ENCODE measurements around the gene AVPR2.
A peak's percentile ranks its signal among the peaks of the same experiment; 100 is the strongest.

AVPR2 gene

GRCh38 chrX:153886915-153887314, 17.6 kb upstream of the AVPR2 start:
- no peak for DNase-seq

GRCh38 chrX:153887385-153887784, 17.1 kb upstream of the AVPR2 start:
- DNase-seq = no peak

GRCh38 chrX:153888344-153888743, 16.1 kb upstream of the AVPR2 start:
- no peak for DNase-seq

DNA sequence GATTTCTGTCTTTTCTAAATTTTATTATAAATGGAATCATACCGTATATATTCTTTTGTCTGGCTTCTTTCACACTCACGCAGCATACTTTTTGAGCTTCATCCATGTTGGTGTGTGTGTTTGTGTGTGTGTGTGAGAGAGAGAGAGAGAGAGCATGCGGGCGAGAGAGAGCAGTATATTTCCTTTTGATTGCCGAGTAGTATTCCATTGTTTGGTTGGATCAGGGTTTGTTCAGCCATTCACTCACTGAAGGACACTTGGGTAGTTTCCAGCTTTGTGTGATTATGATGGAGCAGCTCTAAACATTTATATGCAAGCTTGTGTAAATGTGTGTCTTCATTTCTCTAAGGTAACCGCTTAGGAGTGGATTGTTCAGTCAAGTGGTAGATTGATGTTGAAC, 15.3 kb upstream of the AVPR2 start:
- DNase-seq = no peak

DNA sequence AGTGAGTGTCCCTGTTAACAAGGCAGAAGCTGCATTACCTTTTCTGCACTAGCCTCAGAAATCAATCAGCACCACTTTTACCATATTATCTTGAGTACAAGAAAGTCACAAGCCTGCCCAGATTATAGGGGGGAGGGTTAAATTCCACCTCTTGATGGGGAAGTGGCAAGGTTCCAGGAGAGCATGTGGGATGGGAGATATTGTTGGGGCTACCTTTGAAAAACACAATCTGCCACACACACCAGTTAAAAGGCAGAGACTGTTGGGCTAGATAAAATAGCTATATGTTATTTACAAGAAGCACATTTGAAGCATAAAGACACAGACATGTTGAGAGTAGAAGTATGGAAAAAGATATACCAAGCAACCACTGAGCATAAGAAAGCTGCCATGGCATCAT, 6.6 kb upstream of the AVPR2 start:
- no peak for DNase-seq

GRCh38 chrX:153900831-153901752, 3.4 kb upstream of the AVPR2 start:
- peak; percentile 55 for DNase-seq

GRCh38 chrX:153901753-153902140, 2.7 kb upstream of the AVPR2 start:
- DNase-seq = no peak

- no peak for DNase-seq
Measured at GRCh38 chrX:153902385-153902784, 2.1 kb upstream of the AVPR2 start.

DNA sequence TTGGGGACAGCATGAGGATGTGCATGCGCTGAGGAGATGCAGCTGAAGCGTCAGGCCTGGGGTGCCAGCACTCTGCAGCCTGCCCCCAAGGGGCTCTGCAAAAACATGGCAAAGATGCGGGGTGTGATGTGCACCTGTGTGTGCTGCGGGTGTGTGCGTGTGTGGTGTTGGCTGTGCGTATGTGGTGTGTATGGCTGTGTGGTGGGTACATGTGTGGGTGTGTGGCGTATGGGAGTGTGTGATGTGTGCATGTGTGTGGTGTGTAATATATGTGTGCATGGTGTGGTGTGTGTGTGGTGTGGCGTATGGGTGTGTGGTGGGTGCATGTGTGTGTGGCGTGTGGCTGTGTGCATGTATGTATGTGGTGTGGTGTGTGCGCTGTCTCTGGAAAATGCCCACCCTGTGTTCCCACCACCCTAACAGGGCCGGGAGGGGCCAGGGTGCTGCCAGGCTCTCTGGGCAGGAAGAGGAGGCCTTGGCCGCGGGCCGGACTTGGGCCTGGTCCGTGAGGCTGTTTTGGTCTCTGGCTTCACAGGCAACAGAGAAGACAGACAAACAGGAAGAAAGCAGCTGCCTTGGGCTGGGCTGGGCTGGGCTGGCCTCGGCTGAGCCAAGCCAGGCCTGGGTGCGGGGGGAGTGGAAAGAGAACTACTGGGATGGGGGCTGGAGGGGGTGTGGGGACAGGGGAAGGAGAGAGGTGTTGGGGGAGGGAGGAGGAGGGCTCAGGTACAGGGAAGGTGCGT, 1.1 kb upstream of the AVPR2 start:
- no peak for DNase-seq

- peak; percentile 13 for DNase-seq
Measured at GRCh38 chrX:153905481-153906095, 1.1 kb downstream of the AVPR2 start.

- DNase-seq = no peak
Measured at GRCh38 chrX:153906126-153906917, 1.8 kb downstream of the AVPR2 start.

DNA sequence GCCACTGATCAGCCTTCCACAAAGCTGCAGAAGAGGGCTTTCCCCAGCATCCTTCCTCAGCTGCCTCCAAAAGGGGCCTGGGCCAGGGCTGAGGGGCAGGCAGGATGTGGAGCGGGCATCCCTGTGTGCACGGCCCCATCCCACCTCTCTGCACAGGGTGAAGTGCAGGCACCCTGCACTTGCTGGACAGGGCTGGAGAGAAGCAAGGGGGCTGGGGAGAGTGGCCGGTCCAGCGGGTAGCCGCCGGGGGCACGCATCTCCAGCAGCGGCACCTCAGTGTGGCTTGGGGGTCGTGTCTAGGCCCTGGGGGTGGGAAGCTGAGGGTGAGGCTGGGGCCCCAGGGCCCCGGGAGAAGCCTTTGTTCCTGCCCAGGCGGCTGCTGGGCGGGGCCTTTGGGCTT, 3.0 kb downstream of the AVPR2 start:
- DNase-seq = no peak

DNA sequence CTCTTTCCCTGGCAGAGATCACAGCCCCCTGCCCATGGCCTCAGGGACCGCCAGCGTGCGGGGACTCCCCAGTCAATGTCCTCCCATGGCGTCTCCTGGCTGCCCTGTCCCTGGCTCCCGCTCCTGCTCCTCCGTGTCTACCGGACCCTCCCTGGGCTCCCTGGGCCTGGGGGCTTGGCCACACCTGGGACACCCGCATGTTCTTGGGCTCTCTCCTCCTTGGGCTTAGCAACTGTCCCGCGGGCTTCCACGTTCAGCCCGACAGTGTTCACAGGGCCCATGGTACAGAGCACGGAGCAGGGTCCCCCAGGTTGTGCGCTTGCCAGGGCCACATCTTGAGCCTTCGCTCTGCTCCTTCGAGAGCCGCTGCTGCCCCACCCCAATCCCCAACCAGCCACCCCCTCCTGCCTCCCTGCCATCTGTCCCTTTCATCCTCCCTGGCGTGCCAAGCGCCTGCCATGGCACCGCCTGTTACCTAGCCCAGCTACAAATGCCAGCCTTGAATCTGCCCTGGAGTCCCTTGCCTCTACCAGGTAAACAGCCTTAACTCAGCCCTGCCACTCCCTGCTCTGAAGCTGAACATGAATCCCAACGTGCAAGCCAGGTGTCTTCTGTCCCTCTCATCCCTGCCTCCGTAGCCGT, 3.9 kb downstream of the AVPR2 start:
- no peak for DNase-seq

- no peak for DNase-seq
Measured at GRCh38 chrX:153909024-153909979, 4.8 kb downstream of the AVPR2 start.

- DNase-seq = no peak
Measured at GRCh38 chrX:153909980-153910360, 5.5 kb downstream of the AVPR2 start.

- DNase-seq = no peak
Measured at GRCh38 chrX:153910446-153910845, 6.0 kb downstream of the AVPR2 start.

DNA sequence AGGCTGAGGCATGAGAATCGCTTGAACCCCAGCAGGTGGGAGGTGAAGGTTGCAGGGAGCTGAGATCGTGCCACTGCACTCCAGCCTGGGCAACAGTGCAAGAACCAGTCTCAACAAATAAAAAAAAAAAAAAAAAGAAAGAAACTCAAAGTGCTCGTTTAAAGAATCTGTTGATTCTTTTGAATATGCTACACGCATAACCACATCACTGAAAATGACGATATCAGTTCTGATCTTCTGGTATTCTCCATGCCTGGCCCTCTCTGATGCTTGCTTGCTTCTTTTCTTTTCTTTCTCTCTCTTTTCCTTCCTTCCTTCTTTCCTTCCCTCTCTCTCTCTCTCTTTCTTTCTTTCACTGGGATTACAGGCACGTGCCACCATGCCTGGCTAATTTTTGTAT, 7.3 kb downstream of the AVPR2 start:
- no peak for DNase-seq

- no peak for DNase-seq
Measured at GRCh38 chrX:153913211-153913610, 8.7 kb downstream of the AVPR2 start.

GRCh38 chrX:153913701-153914100, 9.2 kb downstream of the AVPR2 start:
- no peak for DNase-seq

DNA sequence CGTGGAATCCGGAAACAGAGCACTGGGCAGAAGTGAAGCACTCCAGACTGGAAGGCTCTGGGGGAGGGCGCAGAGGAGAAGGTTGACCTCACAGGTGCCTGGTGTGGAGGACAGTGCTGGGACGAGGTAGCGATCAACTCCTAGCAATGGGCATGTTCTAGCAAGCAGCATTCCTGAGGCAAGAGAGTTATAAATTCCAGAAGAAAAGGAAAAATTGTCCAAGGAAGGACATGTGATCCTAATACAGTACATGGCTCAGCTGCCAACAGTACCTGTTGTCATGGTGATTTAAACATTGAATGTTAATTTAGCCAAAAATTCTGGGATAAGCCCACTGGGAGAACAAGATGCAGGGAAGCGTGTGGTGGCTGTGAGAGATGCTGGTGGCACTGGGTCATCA, 13.4 kb downstream of the AVPR2 start:
- no peak for DNase-seq

- no peak for DNase-seq
Measured at GRCh38 chrX:153919281-153919680, 14.8 kb downstream of the AVPR2 start.
